GM19239 (cell line): ENCODE data around the gene SIGMAR1.
A peak's percentile ranks its signal among the peaks of the same experiment; 100 is the strongest.
"Not testable (repeated sequence)": the region's sequence is repeated elsewhere in the genome, so short reads cannot be mapped to it uniquely, and the experiment has no call there.

Experiments
- DNase-seq: peaks from one replicate; pipeline ENCODE4 v3.0.0; 2011; ENCODE audit warnings: low spot score; ENCODE audit not compliant: insufficient read length
- FAIRE-seq: peaks from 2 replicates; lab custom pipeline; 2011; peaks lifted over from hg19 to GRCh38; lab: Jason Lieb, UNC

SIGMAR1 gene

DNA sequence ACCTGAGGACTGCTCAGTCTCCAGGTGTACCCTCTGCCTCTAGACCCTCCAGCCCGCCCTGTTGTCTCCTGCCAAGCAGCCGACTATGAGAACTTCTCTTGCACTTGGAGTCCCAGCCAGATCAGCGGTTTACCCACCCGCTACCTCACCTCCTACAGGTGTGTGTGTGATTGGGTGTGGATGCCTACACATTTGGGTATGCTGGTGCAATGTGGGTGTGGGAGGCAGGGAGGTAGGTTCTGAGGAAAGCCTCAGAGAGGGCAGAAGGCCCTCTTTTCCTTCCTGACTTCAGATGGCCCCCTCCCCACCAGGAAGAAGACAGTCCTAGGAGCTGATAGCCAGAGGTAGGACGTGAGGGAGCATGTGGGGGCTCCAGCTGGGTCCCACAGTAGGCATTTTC, 19.4 kb upstream of the SIGMAR1 start:
- DNase-seq (no peak), FAIRE-seq (no peak)

GRCh38 chr9:34655394-34655793, 17.8 kb upstream of the SIGMAR1 start:
- DNase-seq = no peak
- no peak for FAIRE-seq

DNA sequence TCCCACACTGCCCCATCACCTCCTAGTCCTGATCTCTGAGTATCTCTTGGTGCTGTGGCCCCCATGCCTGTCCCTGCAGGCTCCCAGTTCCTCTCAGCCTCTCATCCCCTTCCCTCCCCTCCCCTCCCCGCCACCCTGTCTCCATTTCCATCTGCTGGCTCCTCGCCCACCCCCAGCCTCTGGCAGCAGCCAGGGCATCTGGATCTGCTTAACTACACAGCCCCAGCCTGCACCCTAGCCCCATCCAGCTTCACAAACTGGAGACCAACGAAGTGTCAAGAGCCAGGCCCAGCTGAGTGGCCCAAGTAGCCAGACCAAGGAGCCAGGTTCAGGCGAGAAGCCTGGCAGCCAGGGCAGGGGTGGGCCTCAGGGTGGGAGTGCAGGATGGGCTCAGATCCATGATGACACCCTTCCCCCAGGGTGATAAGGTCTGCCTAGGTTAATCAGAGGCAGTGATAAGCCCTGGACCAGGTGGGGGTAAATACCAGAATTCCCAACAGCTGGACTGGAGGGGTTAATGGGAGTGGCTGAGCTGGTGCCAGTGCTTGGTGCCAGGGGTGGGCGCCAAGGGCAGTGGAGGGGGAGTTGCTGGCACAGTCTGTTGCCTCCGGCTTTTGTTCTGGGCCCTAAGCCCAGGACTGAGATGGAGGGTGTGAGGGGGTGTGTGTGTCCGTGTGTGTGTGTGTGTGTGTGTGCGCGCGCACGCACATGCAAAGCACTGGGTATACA, 16.9 kb upstream of the SIGMAR1 start:
- FAIRE-seq (no peak), DNase-seq (no peak)

DNA sequence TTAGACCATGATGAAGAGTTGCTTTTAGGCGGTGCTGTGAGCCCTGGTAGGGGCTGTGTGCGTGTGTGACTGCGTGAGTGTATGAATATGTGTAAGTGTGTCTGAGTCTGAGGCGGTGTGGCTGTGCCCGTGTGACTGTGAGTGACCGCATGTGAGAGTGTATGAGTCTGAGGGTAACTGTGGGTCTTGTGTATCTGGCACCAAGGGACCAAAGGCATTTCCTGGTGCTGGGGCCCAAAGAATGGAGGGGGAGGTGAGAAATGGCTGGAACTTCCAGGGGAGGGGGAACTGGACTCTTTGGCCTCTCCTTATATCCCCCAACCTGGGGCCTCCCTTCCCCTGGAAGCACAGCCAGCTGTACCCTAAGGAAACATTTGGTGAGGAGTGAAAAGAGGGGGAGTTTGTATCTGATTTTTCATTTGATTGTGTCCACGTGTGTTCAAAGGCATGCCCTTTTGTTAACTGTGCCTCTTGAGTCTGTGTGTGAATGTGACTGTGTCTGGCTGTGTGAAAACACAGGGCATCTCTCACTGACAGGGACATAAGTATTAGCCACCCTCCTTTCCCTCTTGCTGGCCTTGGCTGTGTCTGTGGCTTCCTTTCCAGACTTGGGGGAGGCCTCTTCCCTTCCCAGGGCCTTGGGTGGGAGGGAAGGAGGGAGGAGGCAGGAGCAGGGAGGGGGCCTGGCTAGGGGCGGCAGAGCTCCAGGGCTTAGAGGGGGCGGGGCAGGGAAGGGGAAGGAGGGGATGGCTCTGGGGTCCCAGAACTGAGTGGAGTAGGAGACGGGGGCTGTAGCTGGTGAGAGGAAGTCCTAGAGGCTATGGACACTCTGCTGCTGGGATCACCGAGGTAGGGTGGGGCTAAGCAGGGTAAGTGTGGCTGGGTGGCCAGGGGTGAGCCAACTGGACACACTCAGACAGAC, 15.8 kb upstream of the SIGMAR1 start:
- DNase-seq (no peak), FAIRE-seq (no peak)

- FAIRE-seq = no peak
- no peak for DNase-seq
These were observed 15.0 kb upstream of the SIGMAR1 start for GRCh38 chr9:34652602-34653000.

GRCh38 chr9:34651876-34652601, 14.5 kb upstream of the SIGMAR1 start, which contains the start of gene IL11RA:
IL11RA (plus strand) TSS chr9:34652185; CDS start chr9:34655218, 3,033 bp downstream.
- DNase-seq (no peak), FAIRE-seq (no peak)

GRCh38 chr9:34651321-34651720, 13.7 kb upstream of the SIGMAR1 start:
- FAIRE-seq (no peak), DNase-seq (no peak)

DNA sequence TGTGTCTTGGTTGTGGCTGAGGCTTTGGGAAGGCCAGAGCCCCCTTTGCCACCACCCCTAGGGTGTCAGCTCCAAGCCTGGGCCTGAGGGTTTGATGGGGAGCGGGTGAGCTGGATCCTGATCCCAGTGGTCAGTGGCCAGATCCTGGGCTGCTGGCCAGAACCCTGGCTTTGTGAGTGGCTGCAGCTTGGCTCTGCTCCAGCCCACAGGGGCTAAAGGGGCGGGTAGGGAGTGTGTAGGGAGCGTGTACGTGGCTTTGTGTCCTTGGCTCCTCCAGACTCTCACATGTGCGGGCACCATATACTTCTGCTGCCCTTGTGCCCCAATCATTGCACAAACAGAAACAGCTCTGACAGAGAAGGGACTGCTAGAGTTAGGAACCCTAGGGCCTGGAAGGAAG, 13.2 kb upstream of the SIGMAR1 start:
- no peak for FAIRE-seq
- no peak for DNase-seq

- FAIRE-seq (no peak), DNase-seq (no peak)
These were observed 11.1 kb upstream of the SIGMAR1 start for GRCh38 chr9:34648673-34649072.

DNA sequence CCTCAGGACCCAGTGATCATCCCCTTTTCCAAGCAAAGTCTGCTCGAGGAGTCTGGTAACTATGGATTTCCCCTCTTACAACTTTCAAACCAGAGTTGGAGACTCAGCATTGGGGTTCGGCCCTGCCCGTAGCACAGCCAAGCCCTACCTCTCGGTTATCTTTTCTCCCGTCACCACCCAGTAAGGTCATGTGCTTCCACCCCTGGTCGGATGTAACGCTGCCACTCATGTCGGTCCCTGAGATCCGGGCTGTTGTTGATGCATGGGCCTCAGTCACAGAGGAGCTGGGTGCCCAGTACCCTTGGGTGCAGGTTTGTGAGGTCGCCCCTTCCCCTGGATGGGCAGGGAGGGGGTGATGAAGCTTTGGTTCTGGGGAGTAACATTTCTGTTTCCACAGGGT, 10.1 kb upstream of the SIGMAR1 start:
- DNase-seq = no peak
- no peak for FAIRE-seq

DNA sequence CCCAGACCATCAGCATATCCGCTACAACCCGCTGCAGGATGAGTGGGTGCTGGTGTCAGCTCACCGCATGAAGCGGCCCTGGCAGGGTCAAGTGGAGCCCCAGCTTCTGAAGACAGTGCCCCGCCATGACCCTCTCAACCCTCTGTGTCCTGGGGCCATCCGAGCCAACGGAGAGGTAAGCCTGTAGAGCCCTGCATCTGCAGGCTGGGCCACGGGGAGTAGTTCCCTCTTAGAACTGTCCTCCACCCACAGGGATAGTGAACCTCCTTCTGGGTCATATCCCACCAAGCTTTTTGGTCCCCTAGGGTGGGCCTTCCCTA, 9.5 kb upstream of the SIGMAR1 start:
- DNase-seq = no peak
- FAIRE-seq = no peak

- DNase-seq (peak; percentile 94), FAIRE-seq (peak; percentile 97)
These were observed 8.9 kb upstream of the SIGMAR1 start, which contains the start of gene GALT for GRCh38 chr9:34646211-34647083. GALT (plus strand) TSS chr9:34646675; CDS start chr9:34646705, 30 bp downstream.

DNA sequence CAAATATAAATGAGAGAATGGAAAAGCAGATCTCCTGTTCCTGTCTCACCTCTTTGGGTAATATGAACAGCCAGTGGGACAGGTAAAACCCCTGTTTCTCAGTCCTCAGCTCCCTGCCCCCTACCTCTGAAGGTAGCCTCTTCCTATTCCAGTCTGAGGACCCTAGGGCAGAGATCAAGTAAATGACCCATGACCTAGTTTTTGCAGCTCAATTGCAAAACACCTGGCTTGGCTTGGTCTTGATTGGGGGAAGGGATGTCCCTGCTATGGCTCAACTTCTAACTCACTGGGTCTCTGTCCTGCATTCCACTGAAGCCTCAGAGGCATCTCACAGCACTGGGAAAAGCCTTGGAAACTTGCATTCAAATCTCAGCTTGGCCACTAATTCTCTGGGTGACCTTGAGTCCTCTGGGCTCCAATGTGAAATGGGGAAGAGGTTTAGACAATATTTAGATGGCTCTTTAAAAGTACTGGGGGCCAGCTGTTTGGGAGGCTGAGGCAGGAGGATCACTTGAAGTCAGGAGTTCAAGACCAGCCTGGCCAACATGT, 7.3 kb upstream of the SIGMAR1 start:
- DNase-seq (no peak), FAIRE-seq (no peak)

GRCh38 chr9:34642679-34643078, 5.1 kb upstream of the SIGMAR1 start:
- no peak for DNase-seq
- no peak for FAIRE-seq

GRCh38 chr9:34639322-34639721, 1.7 kb upstream of the SIGMAR1 start:
- DNase-seq, FAIRE-seq: not testable (repeated sequence)

DNA sequence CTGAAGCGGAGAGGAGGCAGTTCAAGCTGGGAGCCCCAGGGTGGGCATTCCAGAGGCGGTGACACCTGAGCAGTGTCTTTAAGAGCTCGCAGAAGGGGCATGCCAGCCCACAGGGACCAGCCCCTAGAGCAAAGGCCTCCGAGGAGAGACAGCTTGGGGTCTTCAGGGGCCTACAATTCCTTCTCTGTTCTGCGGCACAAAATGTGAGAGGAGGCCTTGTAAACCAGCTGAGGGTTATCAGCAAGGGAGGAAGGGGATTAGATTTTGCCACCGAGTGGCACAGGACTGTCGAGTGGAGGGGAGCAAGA, 505 bp upstream of the SIGMAR1 start:
- DNase-seq (no peak), FAIRE-seq (no peak)

- FAIRE-seq (no peak), DNase-seq (no peak)
These were observed 714 bp downstream of the SIGMAR1 start for GRCh38 chr9:34636791-34637355.

GRCh38 chr9:34635556-34635955, 2.0 kb downstream of the SIGMAR1 start:
- FAIRE-seq (no peak), DNase-seq (no peak)

- no peak for FAIRE-seq
These were observed 2.9 kb downstream of the SIGMAR1 start for GRCh38 chr9:34634551-34635248.

More at GRCh38 chr9:34634551-34635248, 2.9 kb downstream of the SIGMAR1 start:
- DNase-seq = no peak
